NCI-H2029 (cell line): Measurements from ENCODE around the gene CUEDC2.

Experiments
- DNase-seq: peaks from one replicate; lab custom pipeline; 2025; lab: John Stamatoyannopoulos, UW

Gene CUEDC2

DNA sequence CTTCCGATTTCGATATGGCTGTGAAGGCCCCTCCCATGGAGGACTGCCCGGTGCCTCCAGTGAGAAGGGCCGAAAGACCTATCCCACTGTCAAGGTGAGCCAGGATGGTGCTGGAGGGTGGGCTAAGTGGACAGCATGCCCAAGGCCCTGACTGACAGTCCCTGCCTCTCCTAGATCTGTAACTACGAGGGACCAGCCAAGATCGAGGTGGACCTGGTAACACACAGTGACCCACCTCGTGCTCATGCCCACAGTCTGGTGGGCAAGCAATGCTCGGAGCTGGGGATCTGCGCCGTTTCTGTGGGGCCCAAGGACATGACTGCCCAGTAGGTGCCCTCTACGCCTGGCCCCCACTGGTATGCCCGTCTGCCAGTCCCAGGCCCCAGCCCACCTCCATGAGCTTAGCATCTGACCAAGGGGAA lies 35.6 kb downstream of the CUEDC2 start:
- DNase-seq, result no peak

DNA sequence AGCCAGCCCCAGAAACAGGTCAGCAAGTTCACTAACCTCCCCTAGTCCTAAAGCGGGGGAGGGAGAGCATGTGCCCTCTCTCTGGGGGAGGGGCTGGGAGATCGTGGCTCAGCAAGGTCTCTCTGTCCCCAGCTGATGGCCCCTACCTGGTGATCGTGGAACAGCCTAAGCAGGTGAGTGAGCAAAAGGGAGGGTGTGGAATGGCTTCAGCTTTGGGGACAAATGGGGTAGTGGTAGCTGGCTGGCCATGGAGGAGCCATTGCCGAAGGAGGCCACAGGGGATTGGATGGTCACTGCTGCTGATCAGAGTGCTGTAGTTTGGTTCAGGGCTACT lies 36.1 kb downstream of the CUEDC2 start:
- no peak for DNase-seq

DNA sequence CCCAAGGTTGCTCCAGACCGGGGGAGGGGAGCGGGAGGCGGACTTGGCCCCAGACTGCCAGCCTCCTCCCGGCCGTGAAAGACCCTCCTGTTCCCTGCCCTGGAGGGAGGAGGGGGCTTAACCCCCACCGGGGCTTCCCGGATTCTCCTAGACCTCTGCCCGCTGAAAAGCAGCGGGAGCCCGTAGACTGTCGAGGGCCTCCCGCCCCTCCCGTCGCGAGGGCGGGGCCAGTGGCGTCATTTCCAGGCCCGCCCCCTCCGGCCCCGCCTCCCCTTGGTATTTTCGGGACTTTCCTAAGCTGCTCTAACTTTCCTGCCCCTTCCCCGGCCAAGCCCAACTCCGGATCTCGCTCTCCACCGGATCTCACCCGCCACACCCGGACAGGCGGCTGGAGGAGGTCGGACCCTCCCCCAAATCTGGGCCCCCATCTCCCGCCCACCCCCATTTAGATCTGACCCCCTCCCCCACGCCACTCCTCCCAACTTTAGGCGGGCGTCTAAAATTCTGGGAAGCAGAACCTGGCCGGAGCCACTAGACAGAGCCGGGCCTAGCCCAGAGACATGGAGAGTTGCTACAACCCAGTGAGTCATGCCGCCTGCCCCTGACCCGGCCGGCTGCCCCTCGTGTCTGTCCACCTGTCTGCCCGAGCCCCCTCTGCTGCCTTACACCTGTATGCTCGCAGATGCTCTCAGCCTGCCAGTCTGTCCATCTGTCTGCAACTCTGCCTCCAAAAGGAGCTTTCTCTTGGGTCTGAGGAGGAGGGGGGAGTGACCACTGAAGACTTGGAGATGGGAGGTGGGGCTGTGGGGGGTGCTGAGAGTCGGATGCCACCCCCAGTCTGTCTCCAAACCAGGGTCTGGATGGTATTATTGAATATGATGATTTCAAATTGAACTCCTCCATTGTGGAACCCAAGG lies 36.7 kb downstream of the CUEDC2 start, which contains the start of gene NFKB2:
Gene NFKB2 (plus strand): TSS at position 306 of the 917 bp plus-strand sequence. CDS start 255 bp downstream, at position 561.
- DNase-seq, result peak; percentile 13

DNA sequence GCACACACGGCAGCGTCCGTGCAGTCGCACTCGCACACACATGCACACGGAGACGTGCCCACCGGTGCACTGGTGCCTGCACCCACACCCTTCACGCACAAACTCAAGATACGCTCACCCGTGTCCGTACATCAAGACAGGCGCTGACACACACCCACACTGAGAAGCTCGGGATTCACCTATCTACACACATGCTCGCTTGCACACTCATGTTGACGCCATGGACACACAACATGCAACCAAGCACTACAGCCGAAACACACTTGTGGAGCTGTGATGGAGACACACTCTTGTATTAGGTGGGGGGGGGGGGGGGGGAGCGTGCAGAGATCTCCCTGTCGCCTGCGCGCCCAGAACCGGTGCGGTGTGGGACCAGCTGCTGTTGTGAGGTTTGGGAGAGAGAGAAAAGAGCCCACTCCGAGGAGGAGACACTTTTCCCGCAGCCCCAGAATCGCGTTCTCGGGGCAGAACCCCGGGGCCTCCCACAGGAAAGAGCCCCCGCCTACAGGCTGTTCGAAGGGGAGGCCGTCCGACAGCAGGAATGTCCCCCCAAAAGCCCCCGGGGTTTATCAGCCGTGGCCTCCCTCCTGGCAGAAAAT lies 37.5 kb downstream of the CUEDC2 start:
- DNase-seq, result no peak

DNA sequence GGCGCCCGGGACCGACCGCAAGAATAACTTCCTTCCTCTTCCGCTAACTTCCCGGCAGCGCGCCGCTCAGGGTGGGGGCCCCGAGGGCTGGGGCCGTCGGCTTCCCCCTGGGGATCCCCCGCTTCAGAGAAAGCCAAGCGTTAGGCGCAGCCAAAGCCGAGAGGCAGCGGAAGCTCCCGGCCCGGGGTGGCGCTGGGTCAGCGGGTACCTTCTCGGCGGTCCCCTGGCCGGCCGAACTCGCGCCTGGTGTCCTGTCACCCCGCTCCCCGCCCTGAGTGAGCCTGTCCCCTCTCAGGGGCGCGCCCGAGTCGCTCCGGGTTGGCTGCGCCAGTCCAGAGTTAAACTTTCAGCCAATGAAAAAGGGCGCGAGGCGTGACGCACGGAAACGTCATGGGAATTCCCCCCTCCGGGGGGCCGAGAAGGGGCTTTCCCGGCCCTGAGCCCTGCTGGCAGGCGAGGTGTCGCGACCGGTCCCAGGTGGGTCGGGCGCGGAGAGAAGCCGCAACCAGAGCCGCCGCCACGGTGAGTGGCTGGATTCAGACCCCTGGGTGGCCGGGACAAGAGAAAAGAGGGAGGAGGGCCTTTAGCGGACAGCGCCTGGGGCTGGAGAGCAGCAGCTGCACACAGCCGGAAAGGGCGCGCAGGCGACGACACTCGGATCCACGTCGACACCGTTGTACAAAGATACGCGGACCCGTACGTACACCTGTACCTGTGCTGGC lies 38.1 kb downstream of the CUEDC2 start:
- peak; percentile 22 for DNase-seq

DNA sequence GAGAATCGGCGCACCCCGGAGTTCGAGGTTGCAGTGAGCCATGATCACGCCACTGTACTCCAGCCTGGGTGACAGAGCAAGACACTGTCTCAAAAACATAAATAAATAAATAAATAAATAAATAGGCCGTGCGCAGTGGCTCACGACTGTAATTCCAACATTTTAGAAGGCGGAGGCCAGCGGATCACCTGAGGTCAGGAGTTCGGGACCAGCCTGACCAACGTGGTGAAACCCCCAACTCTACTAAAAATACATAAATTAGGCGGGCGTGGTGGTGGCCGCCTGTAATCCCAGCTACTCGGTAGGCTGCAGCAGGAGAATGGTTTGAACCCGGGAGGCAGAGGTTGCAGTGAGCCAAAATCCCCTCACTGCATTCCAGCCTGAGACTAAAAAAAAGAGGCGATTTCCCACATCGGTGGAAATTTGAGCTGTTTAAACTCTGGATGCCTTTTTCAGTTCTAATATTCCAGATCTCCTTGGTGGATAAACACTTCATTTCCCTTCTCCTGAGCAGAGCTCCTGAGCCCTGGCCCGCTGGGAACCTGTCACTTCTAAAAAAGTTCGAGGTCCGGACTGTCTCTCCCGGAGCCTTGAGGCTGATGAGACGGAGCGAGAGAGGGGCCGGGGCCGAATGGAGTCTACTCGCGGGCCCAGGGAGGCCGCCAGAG lies 38.8 kb downstream of the CUEDC2 start:
- no peak for DNase-seq

DNA sequence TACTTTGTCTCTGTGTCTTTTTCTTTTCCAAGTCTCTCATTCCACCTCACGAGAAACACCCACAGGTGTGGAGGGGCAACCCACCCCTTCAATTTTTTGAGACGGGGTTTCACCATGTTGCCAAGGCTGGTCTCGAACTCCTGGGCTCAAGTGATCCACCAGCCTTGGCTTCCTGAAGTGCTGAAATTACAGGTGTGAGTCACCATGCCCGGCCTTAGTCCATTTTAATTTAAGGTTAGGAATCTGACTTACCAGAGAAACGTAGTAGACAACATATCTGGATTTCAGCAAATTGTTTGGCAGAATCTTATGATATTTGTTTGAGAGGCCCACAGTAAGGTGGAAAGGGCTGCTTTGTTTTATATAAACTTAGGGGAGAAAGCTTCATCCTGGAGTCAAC lies 40.1 kb downstream of the CUEDC2 start:
- DNase-seq, result no peak

DNA sequence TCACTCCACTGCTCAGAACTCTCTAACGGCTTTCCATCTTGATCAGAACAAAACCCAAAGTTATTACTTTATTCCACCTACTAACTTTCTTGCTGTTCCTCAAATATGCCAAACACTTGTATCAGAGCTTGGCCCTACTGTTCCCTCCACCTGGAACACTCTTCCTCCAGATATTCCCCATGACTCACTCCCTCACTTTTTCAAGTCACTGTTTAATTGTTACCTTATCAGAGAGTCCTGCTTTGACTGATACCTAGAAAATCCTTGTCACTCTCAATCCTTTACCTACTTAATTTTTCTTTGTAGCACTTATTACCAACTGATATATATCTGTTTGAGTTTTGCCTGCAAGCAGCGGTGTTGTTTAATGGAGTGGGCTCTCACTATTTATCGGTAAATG lies 42.5 kb downstream of the CUEDC2 start:
- DNase-seq, result no peak

DNA sequence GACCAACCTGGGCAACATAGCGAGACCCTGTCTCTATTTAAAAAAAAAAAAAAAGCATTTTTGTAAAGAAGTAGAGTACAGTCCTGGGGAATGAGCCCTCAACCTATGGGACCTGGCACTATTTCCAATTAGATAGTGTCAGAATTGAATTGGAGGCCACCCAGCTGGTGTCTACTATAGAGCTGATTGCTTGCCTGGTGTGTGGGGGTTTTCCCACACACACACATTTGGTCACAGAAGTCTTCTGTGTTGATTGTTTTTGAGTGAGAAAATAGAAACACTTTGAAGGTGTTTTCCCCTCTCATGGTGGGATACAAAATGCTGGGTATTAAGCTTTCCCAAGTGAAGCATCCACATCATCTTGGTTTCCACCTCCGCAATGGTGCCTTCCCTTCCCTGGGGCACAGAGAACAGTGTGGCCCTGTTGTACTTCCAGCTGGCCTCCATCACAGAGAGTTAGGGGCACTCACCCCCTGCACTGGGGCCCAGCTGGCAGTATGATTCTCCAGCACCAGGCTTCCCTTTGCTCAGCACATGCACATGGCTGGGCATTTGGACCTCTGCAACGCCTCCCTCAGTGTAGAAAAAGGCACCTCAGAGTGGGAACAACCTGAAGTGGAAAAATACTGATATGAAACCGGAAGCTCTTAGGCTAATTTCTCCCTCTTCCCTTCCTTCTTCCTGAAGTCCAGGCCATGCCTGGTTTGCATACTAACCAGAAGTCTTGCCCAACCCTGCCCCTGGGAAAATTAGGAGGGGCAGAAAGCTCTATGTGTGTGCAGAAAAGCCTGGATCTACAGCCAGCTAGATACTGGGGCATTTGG lies 47.6 kb downstream of the CUEDC2 start:
- DNase-seq, result no peak

DNA sequence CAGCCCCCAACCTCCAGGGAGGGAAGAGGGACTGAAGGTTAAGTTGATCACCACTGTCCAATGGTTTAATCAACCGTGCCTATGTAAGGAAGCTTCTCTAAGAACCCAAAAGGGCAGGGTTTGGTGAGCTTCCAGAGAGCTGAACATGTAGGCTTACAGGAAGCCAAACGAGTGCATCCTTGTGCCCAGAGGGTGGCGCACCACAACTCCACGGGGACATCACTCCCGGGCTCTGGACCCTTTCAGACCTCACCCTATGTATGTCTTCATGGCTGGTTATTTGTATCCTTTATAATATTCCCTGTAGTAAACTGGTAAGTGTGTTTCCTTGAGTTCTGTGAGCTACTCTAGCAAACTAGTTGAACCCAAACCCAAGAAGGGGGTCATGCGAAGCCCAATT lies 48.3 kb downstream of the CUEDC2 start:
- DNase-seq, result no peak

DNA sequence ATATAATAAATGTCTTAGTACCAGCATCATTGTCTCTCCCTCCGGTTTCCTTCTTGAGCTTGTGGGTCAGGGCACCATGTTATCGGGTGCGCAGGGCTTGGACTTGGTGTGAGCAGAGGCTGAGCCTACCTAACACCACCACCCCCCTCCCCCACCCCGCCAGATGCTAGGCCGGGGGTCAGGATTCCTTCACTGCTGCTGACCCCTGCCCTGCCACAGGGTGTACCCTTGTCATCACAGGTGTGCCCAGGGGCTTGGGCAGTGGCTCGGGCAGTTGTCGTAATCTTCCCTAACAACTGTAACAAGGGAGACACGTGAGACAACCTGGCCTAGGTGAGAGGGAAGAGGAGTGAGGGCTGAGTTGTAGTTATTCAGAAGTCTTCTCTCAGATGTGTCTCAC lies 49.5 kb downstream of the CUEDC2 start:
- no peak for DNase-seq

DNA sequence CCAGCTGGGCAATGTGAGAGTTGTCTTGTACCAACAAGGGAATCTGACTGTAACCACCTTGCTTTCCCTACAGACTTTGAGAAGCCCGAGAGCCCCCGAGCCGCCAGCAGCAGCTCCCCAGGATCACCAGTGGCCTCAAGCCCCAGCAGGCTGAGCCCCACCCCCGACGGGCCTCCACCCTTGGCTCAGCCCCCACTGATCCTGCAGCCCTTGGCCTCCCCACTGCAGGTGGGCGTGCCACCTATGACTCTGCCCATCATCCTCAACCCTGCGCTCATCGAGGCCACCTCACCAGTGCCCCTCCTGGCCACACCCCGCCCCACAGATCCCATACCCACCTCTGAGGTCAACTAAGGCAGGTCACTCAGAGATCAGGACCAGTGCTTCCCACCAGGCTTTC lies 50.4 kb downstream of the CUEDC2 start:
- DNase-seq, result no peak

DNA sequence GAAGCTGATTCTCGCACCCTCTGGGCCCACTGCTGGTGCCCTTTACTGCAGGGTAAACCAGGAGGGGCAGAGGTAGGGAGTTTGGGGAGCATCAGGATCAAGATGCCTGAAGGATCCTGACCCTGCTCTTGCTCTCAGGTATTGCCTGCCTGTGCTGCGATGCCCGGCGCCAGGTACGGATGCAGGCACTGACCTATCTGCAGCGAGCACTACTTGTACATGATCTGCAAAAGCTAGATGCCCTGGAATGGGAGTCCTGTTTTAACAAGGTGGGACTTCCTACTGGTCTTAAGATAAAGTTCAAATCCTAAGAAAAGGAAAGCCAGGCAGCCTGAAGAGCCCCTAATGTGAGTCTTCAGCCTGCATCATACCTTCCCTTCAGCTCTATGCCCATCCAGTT lies 53.0 kb downstream of the CUEDC2 start:
- no peak for DNase-seq

DNA sequence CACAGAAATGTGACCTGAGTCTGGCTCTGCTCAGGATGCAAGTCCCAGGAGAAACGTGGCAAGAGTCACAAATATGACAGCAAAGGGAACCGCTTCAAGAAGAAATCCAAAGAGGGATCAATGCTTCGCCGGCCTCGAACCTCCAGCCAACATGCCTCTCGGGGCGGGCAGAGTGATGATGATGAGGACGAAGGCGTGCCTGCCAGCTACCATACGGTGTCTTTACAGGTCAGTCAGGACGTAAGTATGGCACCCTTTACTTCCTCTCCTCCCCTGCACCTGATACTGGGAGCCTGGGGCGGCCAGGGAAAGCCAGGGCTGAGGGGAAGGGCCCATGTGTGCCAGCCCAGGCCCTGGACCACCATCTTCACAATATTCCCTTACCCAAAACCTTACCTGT lies 55.5 kb downstream of the CUEDC2 start:
- DNase-seq, result no peak

DNA sequence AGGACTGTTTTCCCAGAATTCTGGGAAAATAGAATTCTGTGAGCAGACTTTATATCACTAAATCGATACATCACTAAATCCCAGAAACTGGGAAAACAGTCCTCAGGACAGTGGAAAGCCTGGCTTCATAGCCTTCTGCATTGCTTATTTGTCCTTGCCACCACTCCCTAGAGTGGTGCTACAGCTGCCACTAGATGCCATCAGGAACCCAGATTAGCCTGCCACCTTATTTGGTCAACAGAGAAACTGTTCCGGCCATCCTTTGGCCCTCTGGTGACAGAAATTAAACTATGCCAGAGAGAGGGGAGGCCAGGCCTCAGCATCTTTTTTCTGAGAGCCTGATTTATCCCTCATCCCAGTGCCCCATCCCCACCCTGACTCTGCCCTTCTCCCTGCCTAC lies 56.5 kb downstream of the CUEDC2 start:
- no peak for DNase-seq

DNA sequence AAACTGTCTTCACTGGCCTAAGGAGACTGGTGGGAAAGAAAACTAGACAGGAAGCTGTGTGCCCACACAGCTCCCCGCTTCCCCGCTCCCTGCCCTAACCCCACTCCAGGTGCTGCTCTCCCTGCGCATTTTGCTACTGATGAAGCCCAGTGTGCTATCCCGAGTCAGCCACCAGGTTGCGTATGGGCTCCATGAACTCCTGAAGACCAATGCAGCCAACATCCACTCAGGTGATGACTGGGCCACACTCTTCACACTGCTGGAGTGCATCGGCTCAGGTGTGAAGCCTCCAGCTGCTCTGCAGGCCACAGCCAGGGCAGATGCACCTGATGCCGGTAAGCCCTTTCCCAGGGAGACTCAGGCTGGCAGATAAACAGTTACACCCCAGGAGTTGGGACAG lies 57.1 kb downstream of the CUEDC2 start:
- DNase-seq, result no peak
